Stomach (tissue), 9 donors: ENCODE data around the gene RNFT2. TPM values are rescaled to one million over a fixed set of nuclear protein-coding genes. Genes with fewer than 3 reads are reported as not detected.

Experiments used
- DNase-seq, 2 donors: peaks; one replicate each; pipeline versions ENCODE4 v3.0.0 to v3.0.0-alpha.2; 2013 to 2019
- H3K27ac ChIP-seq, 5 donors: fragments of 200-600 bp in 4 of 5; sonication (generic) in 4 of 5; one replicate each; pipeline ENCODE4 v1.5.1; 2013 to 2019; ENCODE audit warnings: mild to moderate bottlenecking in 1 of 5, moderate library complexity in 1 of 5
- H3K27me3 ChIP-seq, 3 donors: fragments of 200-600 bp; sonication (generic); one replicate each; pipeline ENCODE4 v1.5.1; 2017 to 2019; ENCODE audit warnings: mixed run types in 1 of 3
- H3K36me3 ChIP-seq, 4 donors: fragments of 200-600 bp; sonication (generic); 1 replicate in 3 of 4; 2 replicates in 1 of 4; pipeline ENCODE4 v1.5.1; 2016 to 2019
- H3K4me1 ChIP-seq, 4 donors: fragments of 200-600 bp; sonication (generic); one replicate each; pipeline ENCODE4 v1.5.1; 2016 to 2019
- H3K4me3 ChIP-seq, 4 donors: fragments of 200-600 bp; sonication (generic) in 3 of 4; one replicate each; pipeline ENCODE4 v1.5.1; 2016 to 2019; ENCODE audit warnings: mild to moderate bottlenecking in 1 of 4
- H3K9me3 ChIP-seq, 4 donors: fragments of 200-600 bp; sonication (generic); one replicate each; pipeline ENCODE4 v1.5.1; 2016 to 2019
- CTCF ChIP-seq, 7 experiments: fragments of 450-650 bp in 4 of 7; fragments of 200-600 bp in 3 of 7; sonication (generic) in 3 of 7; IDR thresholded peaks; one replicate each; pipeline ENCODE4 v1.5.1; 2016 to 2019; ENCODE audit warnings: antibody characterized with exemption in 7 of 7, control low read depth in 2 of 7, mild to moderate bottlenecking in 1 of 7
- EP300 ChIP-seq: sonication (generic); formaldehyde crosslinking; IDR thresholded peaks from one replicate; pipeline ENCODE4 v1.6.1; 2017; ENCODE audit warnings: antibody characterized with exemption
- POLR2A ChIP-seq, 4 donors: fragments of 450-650 bp; IDR thresholded peaks; one replicate each; pipeline ENCODE4 v1.6.1; 2016; ENCODE audit warnings: antibody characterized with exemption in 4 of 4, control low read depth in 2 of 4, mild to moderate bottlenecking in 1 of 4, moderate library complexity in 1 of 4
- POLR2AphosphoS5 ChIP-seq, 3 donors: sonication (generic); formaldehyde crosslinking; IDR thresholded peaks; one replicate each; pipeline ENCODE4 v1.6.1; 2016; ENCODE audit warnings: antibody characterized with exemption in 3 of 3
- WGBS, 5 donors: extraction: QIAGEN DNeasy Blood & Tissue Kit in 3 of 5; methylation state at CpG; one replicate each; pipeline versions ENCODE4 v1.1.5 to v1.1.7; 2013 to 2018; 5-methylcytosine and 5-hydroxymethylcytosine counted together
- intact Hi-C: fragments of 100-400 bp; cut with DNase I; formaldehyde crosslinking; loops from one replicate; pipeline ENCODE4 v1.15.1; 2023; ENCODE audit warnings: low total_unique reads
- polyA plus RNA-seq, 3 donors: library from polyadenylated mRNA; stranded (reverse); fragments of 200-250 nt; gene quantifications; one replicate each; pipeline ENCODE4 v1.2.3, GENCODE V29; 2013
- total RNA-seq, 5 donors: library from RNA; depleted of rRNA; stranded (reverse); fragments of >200 nt; gene quantifications; one replicate each; pipeline versions ENCODE4 v1.1.0 to v1.2.3, GENCODE V29; 2014 to 2016
- donor health status: healthy with polysubstance abuse.
- donor health status: Bipolar disorder and iron deficiency.
- donor health status: healthy.

The RNFT2 gene
- total and polyA plus RNA-seq, 8 donors, result 0.43 to 12.7 (median 1.6) TPM; not detected in 2

- Histone ChIP-seq H3K27ac (no peak overlapping the region), H3K4me1 (peaks cover 29 to 31% (median 30%) of the 10 kb centered on the region in 4 donors), H3K9me3 (peaks cover 4 to 15% (median 11%) of the 10 kb centered on the region in 4 donors), H3K36me3 (no peaks in the 10 kb centered on the region), H3K4me3 (no peak overlapping the region), H3K27me3 (peaks cover 17 to 87% (median 54%) of the 10 kb centered on the region in 3 donors)
- 15 to 31% (median 20%) methylated on average over 17 to 19 of the region's 19 CpGs for WGBS, 5 donors
- TF ChIP-seq POLR2AphosphoS5 (IDR thresholded peaks at IDR 0.05) (no peak), EP300 (no peak), POLR2A (IDR thresholded peaks at IDR 0.05) (no peak), CTCF (IDR thresholded peaks at IDR 0.05) (no peak)
- intact Hi-C loops, result no loop called here
- DNase-seq, result peak in 1 of 2 donors; percentile 63
These were observed 138.2 kb downstream of the RNFT2 start for GRCh38 chr12:116876151-116876869.

- DNase-seq, result peak in 1 of 2 donors; percentile 51
- H3K4me3 ChIP-seq, result peak overlapping the region; percentile 26 to 57 (median 34)
- peaks cover 4 to 15% (median 11%) of the 10 kb centered on the region in 4 donors for H3K9me3 ChIP-seq
- no peak overlapping the region for H3K27ac ChIP-seq
- H3K36me3 ChIP-seq, result no peaks in the 10 kb centered on the region
- H3K4me1 ChIP-seq, result peaks cover 39 to 46% (median 43%) of the 10 kb centered on the region in 4 donors
- peaks cover 33 to 100% (median 78%) of the 10 kb centered on the region in 3 donors for H3K27me3 ChIP-seq
- WGBS, 5 donors, result 1 to 3% (median 2%) methylated on average over 48 to 55 of the region's 55 CpGs
- TF ChIP-seq POLR2A (IDR thresholded peaks at IDR 0.05) (no peak), EP300 (no peak), POLR2AphosphoS5 (IDR thresholded peaks at IDR 0.05) (no peak), CTCF (IDR thresholded peaks at IDR 0.05) (no peak)
- intact Hi-C loops, result no loop called here
These were observed 140.7 kb downstream of the RNFT2 start for GRCh38 chr12:116878567-116879508.

- 2 to 9% (median 3%) methylated on average over 7 to 52 of the region's 52 CpGs for WGBS, 5 donors
- TF ChIP-seq POLR2AphosphoS5 (IDR thresholded peaks at IDR 0.05), result no peak
- intact Hi-C loops, result no loop called here
- H3K27ac ChIP-seq, result no peak overlapping the region
- no peaks in the 10 kb centered on the region for H3K36me3 ChIP-seq
- peaks cover 39 to 46% (median 43%) of the 10 kb centered on the region in 4 donors for H3K4me1 ChIP-seq
- H3K9me3 ChIP-seq, result peaks cover 2 to 7% (median 4%) of the 10 kb centered on the region in 4 donors
- peak overlapping the region; percentile 26 to 57 (median 34) for H3K4me3 ChIP-seq
- peak in 1 of 2 donors; percentile 39 for DNase-seq
- peaks cover 33 to 100% (median 80%) of the 10 kb centered on the region in 3 donors for H3K27me3 ChIP-seq
These were observed 141.5 kb downstream of the RNFT2 start for GRCh38 chr12:116879509-116880212.

- intact Hi-C loops, result no loop called here
- TF ChIP-seq CTCF (IDR thresholded peaks at IDR 0.05) (no peak), POLR2A (IDR thresholded peaks at IDR 0.05) (no peak), EP300 (no peak), POLR2AphosphoS5 (IDR thresholded peaks at IDR 0.05) (no peak)
- H3K27ac ChIP-seq, result no peak overlapping the region
- peaks cover 33 to 94% (median 80%) of the 10 kb centered on the region in 3 donors for H3K27me3 ChIP-seq
- H3K4me1 ChIP-seq, result peaks cover 39 to 46% (median 43%) of the 10 kb centered on the region in 4 donors
- 2 to 5% (median 4%) methylated on average over 21 of the region's 21 CpGs for WGBS, 5 donors
- no peaks in the 10 kb centered on the region for H3K36me3 ChIP-seq
- peak overlapping the region; percentile 36 to 57 (median 44) for H3K4me3 ChIP-seq
- DNase-seq, result no peak
- H3K9me3 ChIP-seq, result peaks cover 0 to under 1% (median 0%) of the 10 kb centered on the region in 4 donors
These were observed 142.2 kb downstream of the RNFT2 start for GRCh38 chr12:116880213-116880816.
